ENCODE results near the gene VSIG10L2. TPM values are rescaled to one million over a fixed set of nuclear protein-coding genes. Genes with fewer than 3 reads are reported as not detected.

Gene VSIG10L2
- total RNA-seq, 1 donor from 2014 or later, result not detected

GRCh38 chr11:125948278-125949051, 2.6 kb downstream of the VSIG10L2 start:
- Mint-ChIP-seq H3K36me3 (ENCODE audit: insufficient read depth) (no peaks in the 10 kb centered on the region), H3K27me3 (peaks cover 5% of the 10 kb centered on the region), H3K4me3 (ENCODE audit: low read depth) (no peak overlapping the region), H3K9me3 (ENCODE audit: low read depth) (no peaks in the 10 kb centered on the region), H3K27ac (no peak overlapping the region), H3K4me1 (ENCODE audit: low read depth) (peaks cover 13% of the 10 kb centered on the region)
- TF ChIP-seq, protein P1, sequence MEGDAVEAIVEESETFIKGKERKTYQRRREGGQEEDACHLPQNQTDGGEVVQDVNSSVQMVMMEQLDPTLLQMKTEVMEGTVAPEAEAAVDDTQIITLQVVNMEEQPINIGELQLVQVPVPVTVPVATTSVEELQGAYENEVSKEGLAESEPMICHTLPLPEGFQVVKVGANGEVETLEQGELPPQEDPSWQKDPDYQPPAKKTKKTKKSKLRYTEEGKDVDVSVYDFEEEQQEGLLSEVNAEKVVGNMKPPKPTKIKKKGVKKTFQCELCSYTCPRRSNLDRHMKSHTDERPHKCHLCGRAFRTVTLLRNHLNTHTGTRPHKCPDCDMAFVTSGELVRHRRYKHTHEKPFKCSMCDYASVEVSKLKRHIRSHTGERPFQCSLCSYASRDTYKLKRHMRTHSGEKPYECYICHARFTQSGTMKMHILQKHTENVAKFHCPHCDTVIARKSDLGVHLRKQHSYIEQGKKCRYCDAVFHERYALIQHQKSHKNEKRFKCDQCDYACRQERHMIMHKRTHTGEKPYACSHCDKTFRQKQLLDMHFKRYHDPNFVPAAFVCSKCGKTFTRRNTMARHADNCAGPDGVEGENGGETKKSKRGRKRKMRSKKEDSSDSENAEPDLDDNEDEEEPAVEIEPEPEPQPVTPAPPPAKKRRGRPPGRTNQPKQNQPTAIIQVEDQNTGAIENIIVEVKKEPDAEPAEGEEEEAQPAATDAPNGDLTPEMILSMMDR (IDR thresholded peaks at IDR 0.05; ENCODE audit: unreplicated experiment), result no peak
- no peak for DNase-seq (ENCODE audit: low spot score, unreplicated experiment)

GRCh38 chr11:125949271-125950177, 3.7 kb downstream of the VSIG10L2 start:
- Mint-ChIP-seq H3K4me3 (ENCODE audit: low read depth) (no peak overlapping the region), H3K27ac (peak overlapping the region; percentile 9), H3K9me3 (ENCODE audit: low read depth) (no peaks in the 10 kb centered on the region), H3K4me1 (ENCODE audit: low read depth) (peaks cover 13% of the 10 kb centered on the region), H3K36me3 (ENCODE audit: insufficient read depth) (no peaks in the 10 kb centered on the region), H3K27me3 (no peaks in the 10 kb centered on the region)
- no peak for DNase-seq (ENCODE audit: low spot score, unreplicated experiment)
- TF ChIP-seq, protein P1 (IDR thresholded peaks at IDR 0.05; ENCODE audit: unreplicated experiment), result no peak

DNA sequence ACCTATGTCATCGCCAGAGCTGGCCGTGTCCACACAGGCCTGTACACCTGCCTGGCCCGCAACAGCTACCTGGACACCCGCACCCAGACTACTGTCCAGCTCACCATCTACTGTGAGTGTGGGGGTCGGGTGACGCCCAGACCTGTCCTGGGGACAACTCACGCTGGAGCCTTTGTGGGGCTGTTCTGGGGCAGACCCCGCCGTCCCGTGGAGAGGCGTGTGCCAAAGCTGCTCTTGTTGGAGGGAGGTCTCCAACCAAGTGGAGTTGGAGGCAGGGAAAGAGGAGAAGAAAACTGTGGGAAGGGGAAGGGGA, 4.3 kb downstream of the VSIG10L2 start:
- H3K9me3 Mint-ChIP-seq (ENCODE audit: low read depth), result no peaks in the 10 kb centered on the region
- peaks cover 13% of the 10 kb centered on the region for H3K4me1 Mint-ChIP-seq (ENCODE audit: low read depth)
- no peak for DNase-seq (ENCODE audit: low spot score, unreplicated experiment)
- TF ChIP-seq, protein P1 (IDR thresholded peaks at IDR 0.05; ENCODE audit: unreplicated experiment), result no peak
- H3K27ac Mint-ChIP-seq, result no peak overlapping the region
- H3K27me3 Mint-ChIP-seq, result no peaks in the 10 kb centered on the region
- H3K4me3 Mint-ChIP-seq (ENCODE audit: low read depth), result no peak overlapping the region
- no peaks in the 10 kb centered on the region for H3K36me3 Mint-ChIP-seq (ENCODE audit: insufficient read depth)

GRCh38 chr11:125950696-125951651, 5.1 kb downstream of the VSIG10L2 start:
- no peaks in the 10 kb centered on the region for H3K27me3 Mint-ChIP-seq
- no peaks in the 10 kb centered on the region for H3K36me3 Mint-ChIP-seq (ENCODE audit: insufficient read depth)
- DNase-seq (ENCODE audit: low spot score, unreplicated experiment), result no peak
- TF ChIP-seq, protein P1 (IDR thresholded peaks at IDR 0.05; ENCODE audit: unreplicated experiment), result no peak
- no peak overlapping the region for H3K27ac Mint-ChIP-seq
- no peak overlapping the region for H3K4me3 Mint-ChIP-seq (ENCODE audit: low read depth)
- H3K9me3 Mint-ChIP-seq (ENCODE audit: low read depth), result no peaks in the 10 kb centered on the region
- peaks cover 8% of the 10 kb centered on the region for H3K4me1 Mint-ChIP-seq (ENCODE audit: low read depth)

Measured in progenitor cell of endocrine pancreas (in vitro differentiated cells).